NCI-H2107 treated with DMSO at 0.1 percent for 48 hours (cell line): ENCODE data around the gene PRPF6.
"Not testable (repeated sequence)": the region's sequence is repeated elsewhere in the genome, so short reads cannot be mapped to it uniquely, and the experiment has no call there.

ENCODE experiments used
- DNase-seq: peaks from one replicate; lab custom pipeline; 2025; ENCODE audit not compliant: unreplicated experiment; lab: John Stamatoyannopoulos, UW

Gene PRPF6

DNA sequence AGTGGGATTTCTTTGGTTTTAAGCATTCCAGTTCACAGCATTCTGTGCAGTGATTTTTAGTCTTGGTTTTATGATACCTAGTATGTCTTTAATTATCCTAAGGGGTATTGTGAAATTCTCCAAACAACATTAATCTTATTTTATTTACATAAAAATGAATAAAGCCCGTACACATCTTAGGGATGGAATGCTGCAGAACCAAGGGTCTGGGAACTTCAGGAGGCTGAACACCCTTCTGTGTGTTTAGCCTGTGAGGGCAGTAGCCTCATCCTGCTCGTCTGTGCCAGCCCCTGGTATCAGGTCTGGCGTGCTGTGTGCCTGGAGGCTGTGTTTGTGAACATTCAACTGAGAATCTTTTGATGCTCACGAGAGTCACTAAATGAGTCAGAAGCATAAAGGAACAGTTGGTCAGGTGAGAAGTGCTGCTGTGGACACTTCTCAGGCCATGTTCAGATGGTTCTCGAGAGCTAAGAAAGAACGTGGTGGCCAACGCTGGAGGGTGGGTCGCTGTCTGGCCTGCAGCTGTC lies 29.8 kb downstream of the PRPF6 start:
- no peak for DNase-seq

DNA sequence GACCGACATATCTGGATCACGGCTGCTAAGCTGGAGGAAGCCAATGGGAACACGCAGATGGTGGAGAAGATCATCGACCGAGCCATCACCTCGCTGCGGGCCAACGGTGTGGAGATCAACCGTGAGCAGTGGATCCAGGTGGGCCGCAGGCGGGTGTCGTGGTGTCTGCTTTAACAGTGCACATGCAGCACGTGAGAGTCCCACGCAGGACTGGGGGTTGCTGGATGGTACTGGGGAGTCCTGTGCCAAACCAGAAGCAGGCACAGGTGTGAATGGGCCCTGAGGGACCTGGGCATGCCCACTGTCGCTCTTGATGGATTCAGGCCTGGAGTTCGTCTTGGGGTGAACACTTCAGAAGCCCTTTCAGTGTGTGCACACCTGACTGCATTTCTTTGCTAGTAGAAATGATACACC lies 30.4 kb downstream of the PRPF6 start:
- no peak for DNase-seq

DNA sequence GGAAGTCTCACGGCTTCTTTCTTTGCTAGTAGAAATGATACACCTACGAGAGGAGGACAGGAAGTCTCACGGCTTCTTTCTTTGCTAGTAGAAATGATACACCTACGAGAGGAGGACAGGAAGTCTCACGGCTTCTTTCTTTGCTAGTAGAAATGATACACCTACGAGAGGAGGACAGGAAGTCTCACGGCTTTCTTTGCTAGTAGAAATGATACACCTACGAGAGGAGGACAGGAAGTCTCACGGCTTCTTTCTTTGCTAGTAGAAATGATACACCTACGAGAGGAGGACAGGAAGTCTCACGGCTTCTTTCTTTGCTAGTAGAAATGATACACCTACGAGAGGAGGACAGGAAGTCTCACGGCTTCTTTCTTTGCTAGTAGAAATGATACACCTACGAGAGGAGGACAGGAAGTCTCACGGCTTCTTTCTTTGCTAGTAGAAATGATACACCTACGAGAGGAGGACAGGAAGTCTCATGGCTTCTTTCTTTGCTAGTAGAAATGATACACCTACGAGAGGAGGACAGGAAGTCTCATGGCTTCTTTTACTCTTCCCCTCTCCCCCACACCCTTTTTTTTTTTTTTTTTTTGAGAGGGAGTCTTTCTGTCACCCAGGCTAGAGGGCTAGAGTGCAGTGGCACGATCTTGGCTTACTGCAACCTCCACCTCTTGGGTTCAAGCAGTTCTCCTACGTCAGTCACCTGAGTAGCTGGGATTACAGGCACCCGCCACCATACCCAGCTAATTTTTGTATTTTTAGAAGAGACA lies 31.6 kb downstream of the PRPF6 start:
- not testable (repeated sequence) for DNase-seq

DNA sequence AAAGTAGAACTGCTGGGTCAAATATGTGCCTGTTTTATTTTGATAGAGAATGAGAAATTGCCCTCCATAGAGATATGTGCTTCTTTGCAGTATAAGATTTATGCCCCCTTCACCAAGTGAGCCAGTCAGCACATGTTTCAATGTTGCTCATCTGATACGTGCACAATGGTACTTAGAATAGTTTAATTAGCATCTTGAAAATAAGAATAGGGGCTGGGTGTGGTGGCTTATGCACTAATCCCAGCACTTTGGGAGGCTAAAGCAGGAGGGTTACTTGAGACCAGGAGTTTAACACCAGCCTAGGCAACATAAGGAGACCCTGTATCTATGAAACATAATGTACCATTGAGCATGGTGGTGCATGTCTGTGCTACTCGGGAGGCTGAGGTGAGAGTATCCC lies 34.7 kb downstream of the PRPF6 start:
- no peak for DNase-seq

DNA sequence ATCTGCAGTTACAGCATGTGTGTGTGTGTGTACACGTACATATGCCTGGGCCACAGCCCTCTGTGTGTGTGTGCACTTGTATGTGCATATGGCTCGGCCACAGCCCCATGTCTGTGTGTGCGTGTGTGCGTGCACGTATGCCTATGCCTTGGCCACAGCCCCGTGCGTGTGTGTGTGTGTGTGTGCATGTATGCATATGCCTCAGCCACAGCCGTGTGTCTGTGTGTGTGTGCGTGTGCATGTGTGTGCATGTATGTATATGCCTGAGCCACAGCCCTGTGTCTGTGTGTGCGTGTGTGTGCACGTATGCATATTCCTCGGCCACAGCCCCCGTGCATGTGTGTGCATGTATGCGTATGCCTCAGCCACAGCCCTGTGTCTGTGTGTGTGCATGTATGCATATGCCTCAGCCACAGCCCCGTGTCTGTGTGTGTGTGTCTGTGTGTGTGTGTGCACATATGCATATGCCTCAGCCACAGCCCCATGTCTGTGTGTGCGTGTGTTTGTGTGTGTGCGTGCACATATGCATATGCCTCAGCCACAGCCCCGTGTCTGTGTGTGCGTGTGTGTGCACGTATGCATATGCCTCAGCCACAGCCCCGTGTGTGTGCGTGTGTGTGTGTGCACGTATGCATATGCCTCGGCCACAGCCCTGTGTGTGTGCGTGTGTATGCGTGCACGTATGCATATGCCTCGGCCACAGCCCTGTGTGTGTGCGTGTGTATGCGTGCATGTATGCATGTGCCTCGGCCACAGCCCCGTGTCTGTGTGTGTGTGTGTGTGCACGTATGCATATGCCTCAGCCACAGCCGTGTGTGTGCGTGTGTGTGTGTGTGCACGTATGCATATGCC lies 40.4 kb downstream of the PRPF6 start:
- DNase-seq, result no peak

DNA sequence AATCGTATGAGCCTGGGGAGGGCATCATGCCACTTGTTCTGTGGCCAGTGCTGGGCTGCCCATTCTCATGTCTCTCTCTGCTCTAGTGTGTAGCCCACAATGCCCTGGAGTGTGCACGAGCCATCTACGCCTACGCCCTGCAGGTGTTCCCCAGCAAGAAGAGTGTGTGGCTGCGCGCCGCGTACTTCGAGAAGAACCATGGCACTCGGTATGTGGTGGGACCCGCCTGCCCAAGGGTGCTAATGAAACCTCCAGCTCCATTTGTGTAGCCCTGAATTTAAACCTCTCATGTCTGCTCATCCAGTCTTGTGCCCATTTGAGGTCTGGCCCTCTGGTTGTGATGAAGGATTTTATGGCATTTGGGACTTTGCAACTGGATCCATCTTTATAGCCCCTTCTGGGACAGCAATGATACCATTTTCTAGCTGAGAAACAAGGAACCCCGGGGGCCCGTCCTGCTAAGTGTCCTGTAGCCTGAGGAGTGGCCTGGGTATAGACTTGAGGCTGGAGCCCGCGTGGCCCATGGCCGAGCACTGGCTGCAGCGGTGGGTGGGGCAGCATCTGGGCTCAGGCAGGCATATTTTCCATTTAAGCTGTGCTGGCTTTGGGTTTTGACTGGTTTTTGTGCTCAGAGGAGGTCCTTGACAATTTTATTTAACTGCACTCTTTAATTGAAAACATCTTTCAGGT lies 41.9 kb downstream of the PRPF6 start:
- DNase-seq, result no peak

DNA sequence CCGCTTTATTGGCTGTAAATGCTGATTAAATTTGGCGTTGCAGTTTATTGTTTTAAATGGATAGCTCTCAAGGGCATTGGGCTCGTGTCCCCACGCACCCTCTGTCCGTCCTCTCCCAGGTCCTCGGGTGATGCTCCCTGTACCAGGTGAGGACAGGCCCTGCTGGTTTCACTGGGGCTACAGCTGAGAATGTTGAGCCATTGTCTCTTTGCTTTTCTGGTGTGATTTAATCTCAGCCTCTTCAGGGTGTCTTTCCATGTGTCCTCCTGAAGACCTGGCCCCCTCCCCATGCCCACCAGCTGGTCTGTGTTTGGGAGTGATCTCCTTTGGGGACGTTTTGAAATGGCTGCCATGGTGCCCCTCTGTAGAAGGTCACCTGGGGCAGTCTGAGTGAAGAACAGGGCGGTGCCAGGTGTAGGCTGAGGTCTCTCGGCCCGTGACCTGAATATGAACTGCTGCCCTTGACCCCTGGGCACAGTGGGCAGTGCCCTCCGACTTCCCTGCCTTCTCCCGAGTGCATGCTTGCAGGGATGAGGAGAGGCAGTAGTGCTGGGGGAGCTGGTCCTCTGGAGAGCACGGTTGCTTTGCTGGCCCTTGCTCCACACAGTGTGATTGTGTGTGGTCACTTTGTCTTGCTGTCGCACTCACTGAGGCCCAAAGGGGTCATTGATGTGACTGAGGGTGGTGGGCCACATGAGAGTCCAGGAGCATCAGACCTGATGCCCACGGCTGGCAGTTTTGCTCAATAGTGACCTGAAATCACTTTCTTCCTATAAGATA lies 42.6 kb downstream of the PRPF6 start:
- DNase-seq, result no peak

DNA sequence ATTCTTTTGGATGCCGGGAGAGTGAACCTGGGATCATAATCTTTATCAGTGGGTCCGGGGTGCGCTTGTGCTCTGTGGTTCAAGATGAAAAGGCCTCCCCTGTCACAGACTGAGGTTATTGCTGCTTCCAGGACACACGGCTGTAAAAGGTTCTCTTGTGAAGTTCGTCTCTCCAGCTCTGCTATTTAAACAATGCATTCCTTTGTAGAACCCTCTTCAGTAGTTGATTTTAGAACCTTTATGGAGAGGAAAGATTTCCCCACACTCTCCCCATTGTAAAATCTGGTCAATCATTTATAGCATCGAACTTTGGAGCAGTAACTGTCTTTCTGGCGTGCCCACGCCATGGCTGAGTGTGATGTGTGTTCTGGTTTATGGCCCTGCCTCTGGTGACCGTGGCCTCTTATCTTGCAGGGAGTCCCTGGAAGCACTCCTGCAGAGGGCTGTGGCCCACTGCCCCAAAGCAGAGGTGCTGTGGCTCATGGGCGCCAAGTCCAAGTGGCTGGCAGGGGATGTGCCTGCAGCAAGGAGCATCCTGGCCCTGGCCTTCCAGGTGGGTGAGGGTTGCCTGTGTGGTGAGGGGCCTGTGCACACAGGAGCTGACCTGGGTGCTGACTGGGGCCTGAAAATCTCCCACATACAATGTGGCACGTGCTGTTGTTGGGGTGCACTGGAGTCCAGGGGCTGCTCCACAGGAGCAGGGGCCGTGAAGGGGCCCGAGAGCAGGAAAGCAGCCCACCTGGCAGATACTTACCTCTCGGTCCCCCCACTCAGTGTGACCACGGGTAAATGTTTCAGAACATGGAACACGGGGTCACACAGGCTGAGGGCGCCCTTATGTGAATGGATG lies 43.4 kb downstream of the PRPF6 start:
- DNase-seq, result no peak

DNA sequence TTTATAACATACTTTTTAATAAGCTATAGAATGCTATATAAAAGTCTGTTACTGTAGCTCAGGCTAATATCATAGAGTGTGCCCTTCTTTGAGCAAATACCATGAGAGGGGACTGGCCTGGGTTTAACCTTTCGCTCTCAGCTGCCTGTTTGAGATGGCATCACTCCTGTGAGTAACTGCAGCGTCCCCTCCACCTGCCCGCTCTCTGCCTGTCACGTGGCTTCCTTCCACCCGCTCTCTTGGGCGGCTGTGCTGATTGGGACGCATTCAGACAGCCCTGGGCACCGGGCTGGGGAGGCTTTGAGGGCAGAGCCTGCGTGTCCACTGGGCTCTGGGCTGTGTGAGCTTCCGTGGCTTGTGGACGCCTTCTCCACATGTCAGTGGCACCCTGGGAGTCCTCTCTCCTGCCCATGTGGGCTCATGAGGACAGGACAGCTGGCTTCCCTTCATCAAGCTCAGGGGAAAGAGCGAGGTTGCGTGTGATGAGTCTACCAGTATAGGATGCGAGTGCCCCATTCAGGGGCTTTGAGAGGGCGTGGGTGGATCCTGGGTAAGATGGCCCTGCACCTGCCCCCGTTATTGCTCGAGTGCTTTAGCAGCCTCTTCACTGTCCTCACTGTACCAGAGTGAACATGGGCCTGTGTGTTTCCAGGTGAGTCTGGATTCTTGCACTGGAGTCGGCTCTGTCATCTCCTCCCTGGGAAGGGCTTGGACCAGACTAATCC lies 44.3 kb downstream of the PRPF6 start:
- no peak for DNase-seq

DNA sequence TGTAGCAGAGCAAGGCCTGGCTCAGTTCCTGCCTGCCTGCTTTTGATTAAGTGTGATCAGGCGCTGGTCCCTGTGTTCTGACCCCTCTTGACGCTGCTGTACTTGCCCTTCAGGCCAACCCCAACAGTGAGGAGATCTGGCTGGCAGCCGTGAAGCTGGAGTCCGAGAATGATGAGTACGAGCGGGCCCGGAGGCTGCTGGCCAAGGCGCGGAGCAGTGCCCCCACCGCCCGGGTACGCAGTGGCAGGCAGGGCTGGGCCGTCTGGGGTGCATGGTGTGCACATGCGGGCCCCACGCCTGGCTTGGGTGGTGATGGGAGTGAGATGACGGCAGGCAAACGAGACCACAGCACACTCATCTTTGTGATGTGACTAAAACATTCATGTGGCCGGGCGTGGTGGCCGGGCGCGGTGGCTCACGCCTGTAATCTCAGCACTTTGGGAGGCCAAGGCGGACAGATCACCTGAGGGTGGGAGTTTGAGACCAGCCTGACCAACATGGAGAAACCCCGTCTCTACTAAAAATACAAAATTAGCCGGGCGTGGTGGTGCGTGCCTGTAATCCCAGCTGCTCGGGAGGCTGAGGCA lies 45.0 kb downstream of the PRPF6 start:
- DNase-seq, result no peak

DNA sequence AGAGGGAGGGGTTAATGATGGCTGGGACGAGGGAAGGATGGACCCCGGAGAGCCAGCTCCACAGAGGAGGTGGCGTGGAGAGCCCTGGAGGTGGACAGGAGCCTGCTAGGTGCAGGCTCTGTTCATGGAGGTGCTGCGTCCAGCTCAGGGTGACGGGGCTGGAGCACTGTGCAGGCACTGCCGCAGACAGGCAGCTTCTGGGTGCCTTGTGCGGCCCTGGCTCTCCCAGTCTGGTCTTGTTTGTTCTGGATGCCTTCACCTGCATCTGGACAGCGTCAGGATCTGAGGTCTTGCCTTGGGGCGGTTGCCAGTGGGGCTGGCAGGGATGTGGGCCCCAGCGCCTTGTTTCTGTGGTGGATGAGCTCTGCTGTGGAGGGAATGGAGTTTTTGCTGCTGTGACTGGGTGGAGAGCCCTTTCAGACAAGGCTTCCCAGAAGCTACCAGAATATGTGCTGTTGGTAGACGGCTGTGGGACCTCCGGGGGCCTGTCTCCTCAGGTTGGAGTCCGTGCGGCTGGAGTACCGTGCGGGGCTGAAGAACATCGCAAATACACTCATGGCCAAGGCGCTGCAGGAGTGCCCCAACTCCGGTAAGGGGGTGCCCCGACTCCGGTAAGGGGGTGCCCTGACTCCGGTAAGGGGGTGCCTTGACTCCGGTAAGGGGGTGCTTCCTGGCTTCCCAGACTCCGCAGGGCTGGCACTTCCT lies 47.2 kb downstream of the PRPF6 start:
- DNase-seq, result no peak

DNA sequence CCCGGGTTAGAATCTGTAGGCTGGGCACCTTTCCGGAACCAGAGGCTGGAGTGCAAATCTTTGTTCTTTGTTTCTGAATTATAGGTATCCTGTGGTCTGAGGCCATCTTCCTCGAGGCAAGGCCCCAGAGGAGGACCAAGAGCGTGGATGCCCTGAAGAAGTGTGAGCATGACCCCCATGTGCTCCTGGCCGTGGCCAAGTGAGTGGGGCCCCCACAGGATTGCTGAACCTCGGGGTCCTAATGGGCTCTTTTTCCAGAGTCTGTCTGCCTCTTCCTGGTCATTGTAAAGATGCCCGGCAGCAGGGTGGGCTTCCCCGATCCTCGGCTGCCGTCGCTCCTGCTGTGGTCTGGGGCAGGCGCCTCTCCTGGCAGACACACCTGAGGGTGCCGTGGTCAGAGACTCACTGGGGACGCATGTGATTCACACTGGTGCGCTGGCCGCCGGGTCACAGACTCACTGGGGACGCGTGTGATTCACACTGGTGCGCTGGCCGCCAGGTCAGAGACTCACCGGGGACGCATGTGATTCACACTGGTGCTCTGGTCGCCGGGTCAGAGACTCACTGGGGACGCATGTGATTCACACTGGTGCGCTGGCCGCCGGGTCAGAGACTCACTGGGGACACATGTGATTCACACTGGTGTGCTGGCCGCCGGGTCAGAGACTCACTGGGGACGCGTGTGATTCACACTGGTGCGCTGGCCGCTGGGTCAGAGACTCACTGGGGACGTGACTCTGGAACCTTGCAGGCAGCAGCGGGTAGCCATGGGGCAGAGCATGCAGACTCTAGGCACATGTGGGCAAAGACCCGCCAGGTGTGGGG lies 48.6 kb downstream of the PRPF6 start:
- no peak for DNase-seq

DNA sequence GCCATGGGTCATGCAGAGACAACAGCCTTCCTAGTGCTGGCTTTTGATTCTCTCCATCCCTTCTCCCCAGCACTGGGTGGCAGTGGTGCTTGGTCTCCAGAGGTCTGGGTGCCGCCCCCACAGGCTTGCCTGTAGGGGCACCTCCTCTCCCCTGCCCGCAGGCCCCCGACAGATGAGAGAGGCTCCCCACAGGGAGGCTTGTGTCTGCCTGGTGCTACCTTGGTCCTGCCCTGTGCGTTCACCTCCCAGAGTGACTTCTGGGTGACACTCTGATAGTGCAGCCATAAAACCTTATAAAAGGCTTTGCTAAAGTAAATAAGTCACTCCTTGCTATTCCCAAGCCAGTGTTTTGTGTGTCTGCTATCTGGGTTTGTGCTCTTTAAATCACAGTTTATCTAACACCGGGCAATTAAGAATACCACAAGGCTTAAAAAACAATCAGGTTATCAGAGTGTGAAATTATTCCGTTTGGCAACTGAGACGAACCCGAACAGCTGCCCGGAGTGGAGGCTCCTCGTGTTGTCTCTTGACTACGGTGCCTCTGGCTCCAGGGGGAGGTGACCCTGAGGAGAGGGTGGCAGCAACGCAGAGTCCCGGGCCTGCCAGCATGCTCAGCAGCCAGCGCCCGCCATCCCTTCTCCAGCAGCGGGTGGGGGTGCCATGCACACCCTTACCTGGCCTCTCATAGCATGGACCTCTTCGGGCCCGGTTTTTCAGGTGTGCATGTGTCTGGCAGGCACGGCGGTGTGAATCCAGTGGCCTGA lies 49.6 kb downstream of the PRPF6 start:
- DNase-seq, result no peak

DNA sequence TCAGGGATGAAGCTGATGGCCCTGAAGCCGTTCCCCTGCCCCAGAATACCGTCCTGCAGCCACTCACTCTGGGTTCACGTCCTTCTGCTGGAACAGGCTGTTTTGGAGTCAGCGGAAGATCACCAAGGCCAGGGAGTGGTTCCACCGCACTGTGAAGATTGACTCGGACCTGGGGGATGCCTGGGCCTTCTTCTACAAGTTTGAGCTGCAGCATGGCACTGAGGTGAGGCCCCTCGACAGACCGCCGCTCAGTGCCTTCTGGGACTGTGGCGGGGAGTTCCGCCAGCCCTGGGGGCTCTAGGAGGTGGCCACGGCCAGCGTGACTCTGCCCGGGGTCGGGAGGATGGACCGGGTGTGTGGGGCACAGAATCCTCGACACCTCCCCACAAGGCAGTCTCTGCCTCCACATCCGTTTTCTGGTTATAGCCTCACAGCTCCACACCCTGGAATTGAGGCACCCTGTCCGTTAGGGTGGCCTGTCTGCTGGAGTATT lies 50.9 kb downstream of the PRPF6 start:
- no peak for DNase-seq

DNA sequence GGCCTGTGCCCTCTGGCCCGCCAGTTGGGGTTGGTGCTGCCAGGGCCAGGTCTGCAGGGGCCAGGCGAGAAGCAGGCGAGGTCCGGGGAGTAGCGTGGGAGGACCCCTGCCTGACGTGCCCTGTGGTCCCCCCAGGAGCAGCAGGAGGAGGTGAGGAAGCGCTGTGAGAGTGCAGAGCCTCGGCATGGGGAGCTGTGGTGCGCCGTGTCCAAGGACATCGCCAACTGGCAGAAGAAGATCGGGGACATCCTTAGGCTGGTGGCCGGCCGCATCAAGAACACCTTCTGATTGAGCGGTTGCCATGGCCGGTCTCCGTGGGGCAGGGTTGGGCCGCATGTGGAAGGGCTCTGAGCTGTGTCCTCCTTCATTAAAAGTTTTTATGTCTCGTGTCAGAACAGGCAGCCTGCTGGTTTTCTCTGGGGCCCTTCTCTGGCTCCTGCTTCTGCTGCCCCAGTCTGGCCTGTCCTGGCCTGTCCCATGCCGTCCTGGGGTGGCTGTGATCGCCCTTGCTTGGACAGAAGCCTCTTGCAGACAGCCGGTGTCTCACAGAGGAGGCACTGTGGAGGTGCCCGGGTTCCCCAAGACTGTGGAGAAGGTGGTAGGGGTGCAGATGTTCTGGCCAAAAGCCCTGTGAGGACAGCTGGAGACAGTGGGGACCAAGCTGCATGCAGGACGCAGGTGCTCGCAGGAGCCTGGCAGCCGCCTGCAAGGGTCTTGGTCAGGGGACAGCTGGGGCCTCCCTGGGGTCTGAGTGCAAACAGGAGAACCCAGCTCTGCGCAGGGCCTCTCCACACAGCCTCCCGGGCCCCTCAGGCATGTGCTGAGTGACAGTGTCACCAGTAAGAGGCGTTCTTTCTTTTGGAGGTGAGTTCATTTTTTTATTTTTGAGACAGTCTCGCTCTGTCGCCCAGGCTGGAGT lies 52.0 kb downstream of the PRPF6 start:
- DNase-seq, result no peak
